HG02678 (cell line): ENCODE measurements around the gene POLD2.
"Not testable (repeated sequence)": the region's sequence is repeated elsewhere in the genome, so short reads cannot be mapped to it uniquely, and the experiment has no call there.

Experiments
- ATAC-seq: cut with Tn5 transposase; IDR thresholded peaks from one replicate; pipeline ENCODE4 v1.9.1; 2021; ENCODE audit warnings: mild to moderate bottlenecking, moderate library complexity; ENCODE audit not compliant: unreplicated experiment

POLD2 gene

DNA sequence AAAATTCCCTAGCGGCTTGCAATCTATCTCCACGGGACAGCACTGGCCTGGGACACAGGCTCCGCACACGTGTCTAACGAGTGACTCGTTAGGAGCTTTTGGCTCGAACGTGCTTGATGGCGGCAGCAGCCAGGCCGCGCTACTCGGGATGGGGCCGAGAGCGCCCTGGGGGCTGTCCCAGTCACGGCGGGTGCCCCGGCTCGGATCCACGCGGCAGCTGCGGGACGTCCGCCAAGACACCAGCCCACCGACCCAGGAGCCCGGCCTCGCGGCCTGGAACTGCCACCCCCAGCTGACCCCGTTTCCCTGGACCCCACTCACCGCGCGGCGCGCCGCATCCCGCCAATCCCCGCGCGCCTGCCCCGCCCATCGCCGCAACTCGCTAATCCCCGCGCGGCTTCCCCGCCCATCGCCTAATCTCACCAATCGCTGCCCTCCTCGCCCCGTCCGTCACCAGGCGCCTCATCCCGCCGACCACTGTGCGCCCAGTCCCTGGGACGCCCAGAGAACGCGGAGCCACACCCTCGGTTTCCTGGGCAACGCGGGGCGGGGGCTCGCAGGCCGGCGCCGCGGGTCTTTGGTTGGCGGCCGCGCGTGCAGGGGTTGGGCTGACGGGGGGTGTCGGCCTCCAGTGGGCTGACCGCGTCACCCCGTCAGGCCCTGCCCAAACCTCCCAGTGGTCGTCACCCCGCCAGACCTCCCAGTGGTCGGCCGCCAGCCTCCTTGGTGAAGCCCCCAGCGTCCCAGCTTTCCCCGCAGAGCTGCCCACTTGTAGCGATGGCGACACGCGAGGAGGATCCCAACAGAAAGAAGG lies at the start of gene POLD2:
Gene POLD2 (minus strand): TSS at position 359 of the 814 bp plus-strand sequence. CDS start 1,495 bp downstream, outside the sequence.
- peak; percentile 99 for ATAC-seq

GRCh38 chr7:44172803-44173424 lies 49.6 kb upstream of the POLD2 start:
- no peak for ATAC-seq

- ATAC-seq = no peak
These were observed 49.0 kb upstream of the POLD2 start for GRCh38 chr7:44172352-44172751.

GRCh38 chr7:44171901-44172300 lies 48.6 kb upstream of the POLD2 start:
- ATAC-seq = not testable (repeated sequence)

DNA sequence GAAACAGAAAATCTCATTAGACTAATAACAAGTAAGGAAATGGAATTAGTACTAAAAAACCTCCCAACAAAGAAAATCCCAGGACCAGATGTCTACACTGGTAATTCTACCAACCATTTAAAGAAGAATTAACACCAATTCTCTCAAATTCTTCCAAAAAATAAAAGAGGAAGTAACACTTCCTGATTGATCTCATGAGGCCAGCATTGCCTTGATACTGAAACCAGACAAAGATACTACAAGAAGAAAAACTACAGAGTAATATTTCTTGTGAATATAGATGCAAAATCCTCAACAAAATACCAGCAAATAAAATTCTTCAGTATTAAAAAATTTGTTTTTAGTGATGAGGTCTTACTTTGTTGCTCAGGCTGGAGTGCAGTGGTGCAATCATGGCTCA lies 44.6 kb upstream of the POLD2 start:
- no peak for ATAC-seq

- no peak for ATAC-seq
These were observed 40.2 kb upstream of the POLD2 start for GRCh38 chr7:44163591-44163990.

GRCh38 chr7:44162785-44163395 lies 39.5 kb upstream of the POLD2 start:
- no peak for ATAC-seq

DNA sequence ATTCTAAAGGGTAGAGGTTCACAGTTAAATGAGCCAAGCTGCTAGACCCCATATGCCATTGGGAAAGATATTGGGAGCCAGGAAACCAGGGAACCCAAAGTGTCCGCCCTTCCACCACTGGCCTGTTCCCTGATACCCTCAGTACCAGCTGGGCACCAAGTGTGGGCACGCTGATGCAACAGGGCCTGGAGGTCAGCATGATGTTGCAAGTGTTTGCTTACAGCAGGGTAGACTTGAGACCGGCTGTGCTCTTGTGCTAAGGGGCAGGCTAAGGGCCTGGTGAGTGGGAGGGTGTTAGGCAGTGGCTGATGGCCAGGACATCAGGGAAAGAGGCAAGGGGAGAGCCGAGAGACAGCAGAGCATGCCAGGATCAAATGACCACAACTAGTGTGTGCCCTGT lies 38.8 kb upstream of the POLD2 start:
- ATAC-seq = no peak

- no peak for ATAC-seq
These were observed 38.0 kb upstream of the POLD2 start for GRCh38 chr7:44161371-44161770.

- ATAC-seq = no peak
These were observed 36.7 kb upstream of the POLD2 start for GRCh38 chr7:44159824-44160630.

- no peak for ATAC-seq
These were observed 35.7 kb upstream of the POLD2 start for GRCh38 chr7:44158873-44159631.

GRCh38 chr7:44158096-44158872 lies 34.9 kb upstream of the POLD2 start:
- no peak for ATAC-seq

DNA sequence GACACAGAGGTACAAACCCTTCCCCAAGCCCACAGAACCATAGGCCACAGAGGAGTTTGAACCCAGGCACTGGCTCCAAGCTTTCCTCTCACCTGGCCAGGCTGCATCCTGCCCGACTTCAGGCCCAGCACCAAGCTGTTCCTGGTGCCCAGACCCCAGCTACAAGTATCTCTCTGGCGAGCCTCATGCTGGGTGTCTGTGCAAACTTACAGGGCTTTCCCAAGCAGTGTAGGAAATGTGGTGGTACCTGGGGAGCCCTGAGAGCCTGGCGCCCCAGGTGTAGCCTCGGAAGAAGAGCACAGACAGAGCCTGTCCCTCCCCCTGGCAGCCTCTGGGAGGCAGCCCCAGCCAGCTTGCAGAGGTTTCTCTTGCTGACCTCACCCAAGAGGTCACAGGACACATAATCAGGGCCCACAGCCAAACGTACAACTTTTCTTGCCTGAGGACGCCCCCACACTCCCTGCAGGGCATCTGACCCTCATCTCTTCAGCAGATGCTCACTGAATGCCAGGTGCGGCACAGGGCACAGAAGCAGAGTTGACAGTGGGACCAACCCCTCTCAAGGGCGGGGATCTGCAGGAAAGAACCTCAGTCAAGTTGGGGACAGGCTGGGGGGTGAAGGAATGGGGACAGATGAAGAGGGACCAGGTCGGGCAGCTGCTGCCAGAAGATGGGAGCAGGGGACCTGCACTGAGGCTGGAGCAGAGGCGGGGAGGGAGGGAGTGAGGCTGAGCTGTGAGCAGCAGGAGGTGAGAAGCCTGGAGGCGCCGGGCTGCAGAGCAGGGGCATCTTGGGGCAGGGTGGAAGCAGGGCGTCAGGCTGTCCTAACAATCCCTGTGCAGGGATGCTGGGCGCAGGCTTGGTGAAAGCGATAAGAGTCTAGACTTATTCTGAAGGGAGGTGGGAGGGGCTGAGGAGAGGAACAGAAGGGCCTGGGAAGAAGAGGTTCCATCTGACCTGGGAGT lies 34.0 kb upstream of the POLD2 start:
- ATAC-seq = no peak

DNA sequence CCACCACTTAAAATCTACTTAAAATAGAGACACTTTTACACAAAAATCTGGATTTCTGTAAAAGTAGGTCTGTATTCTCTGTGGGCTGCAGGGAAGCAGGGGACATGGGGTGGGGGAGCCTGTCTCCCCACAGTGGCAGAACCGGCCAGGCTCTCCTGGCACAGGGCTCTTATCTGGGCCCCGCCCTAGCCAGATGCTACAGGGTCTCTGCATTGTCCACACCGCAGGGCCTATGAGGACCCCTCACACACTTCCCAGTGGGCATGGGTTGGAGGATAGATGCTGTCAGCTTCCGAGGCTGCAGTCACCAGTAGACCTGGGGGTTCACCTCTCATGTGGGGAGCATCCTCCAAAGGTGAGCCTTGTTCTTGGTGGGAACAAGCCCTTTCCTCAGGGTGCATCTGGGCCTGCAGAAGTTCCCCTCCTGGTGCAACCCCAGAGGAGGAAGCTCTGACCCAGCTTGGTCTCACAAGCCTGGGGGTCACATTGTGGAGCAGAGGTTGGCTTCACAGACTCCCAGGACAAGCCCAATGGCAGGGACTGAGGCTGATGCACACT lies 33.2 kb upstream of the POLD2 start:
- ATAC-seq = no peak

DNA sequence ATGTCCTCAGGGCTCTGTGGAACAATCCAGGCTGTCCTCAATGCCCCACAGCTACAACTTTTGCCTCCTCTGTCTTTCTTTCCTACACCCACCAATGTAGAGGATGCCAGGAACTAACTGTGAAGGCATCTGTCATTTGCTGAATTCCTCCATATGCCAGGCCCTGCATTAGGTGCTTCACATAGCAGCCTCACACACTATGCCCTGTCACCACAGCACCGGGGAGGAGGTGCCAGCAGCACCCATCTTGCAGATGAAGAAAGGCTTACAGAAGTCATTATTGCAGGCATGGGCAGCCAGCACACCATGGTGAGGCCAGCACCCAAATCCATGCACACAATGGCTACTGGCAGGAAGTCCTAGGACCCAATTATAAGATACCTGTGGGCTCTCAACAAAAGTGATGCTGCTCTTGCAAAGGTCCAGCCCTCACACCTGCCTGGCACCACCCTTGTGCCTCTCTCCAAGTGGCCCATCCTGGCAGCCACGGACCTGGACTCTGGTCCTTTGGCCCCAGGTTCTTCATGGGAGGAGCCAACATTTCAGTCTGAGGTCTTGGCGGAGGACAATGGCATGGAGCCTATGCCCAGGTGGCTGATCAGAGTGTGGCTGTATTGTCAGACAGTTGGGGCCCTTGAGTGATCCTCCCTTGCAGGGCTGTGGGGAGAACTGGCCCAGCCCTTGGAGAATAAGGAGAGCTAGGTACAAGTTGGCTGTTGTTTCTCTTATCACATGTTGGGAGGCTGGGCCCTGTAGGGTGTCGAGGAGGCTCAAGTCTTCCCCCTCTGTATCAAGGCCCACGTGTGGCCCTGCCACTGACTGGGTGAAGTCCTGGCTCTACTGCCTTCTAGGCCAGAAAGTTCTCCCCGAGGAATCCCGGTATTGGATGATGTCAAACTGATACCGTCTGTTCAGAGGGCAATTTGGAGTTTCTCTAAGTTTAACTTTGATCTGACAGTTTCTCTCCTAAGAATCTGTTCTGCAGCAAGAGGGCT lies 32.1 kb upstream of the POLD2 start:
- ATAC-seq = no peak

DNA sequence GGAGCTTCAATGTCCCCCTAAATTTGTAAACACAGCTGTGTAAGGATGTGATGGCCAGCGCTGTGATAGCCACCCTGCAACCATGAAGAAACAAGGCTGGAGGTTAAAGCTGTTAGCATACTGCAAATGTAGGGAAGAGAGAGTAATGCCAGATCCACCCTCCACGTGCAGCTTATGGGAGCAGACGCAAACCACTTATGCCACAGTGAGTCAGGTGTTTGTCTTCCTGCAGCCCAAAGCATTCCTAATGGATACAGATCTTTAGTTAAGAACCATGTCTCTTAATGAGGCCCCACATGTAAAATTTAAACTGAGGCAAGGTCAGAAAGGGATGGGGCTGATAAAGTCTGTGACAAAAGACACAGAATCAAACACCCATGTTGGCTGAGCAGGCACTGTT lies 31.4 kb upstream of the POLD2 start:
- ATAC-seq = no peak

- ATAC-seq = no peak
These were observed 30.6 kb upstream of the POLD2 start for GRCh38 chr7:44153948-44154335.
